GM12873 (cell line): ENCODE data around the gene LBX1.

ENCODE experiments used
- TF ChIP-seq, protein P1 (sequence below): IDR thresholded peaks from 2 replicates; pipeline ENCODE4 v1.5.1; 2012; ENCODE audit warnings: low read depth, mild to moderate bottlenecking, moderate library complexity, low read length, control low read depth; ENCODE audit not compliant: insufficient read depth; ENCODE audit errors: missing control alignments

Gene LBX1

GRCh38 chr10:101207026-101207425 lies 22.2 kb downstream of the LBX1 start:
- TF ChIP-seq, protein P1, sequence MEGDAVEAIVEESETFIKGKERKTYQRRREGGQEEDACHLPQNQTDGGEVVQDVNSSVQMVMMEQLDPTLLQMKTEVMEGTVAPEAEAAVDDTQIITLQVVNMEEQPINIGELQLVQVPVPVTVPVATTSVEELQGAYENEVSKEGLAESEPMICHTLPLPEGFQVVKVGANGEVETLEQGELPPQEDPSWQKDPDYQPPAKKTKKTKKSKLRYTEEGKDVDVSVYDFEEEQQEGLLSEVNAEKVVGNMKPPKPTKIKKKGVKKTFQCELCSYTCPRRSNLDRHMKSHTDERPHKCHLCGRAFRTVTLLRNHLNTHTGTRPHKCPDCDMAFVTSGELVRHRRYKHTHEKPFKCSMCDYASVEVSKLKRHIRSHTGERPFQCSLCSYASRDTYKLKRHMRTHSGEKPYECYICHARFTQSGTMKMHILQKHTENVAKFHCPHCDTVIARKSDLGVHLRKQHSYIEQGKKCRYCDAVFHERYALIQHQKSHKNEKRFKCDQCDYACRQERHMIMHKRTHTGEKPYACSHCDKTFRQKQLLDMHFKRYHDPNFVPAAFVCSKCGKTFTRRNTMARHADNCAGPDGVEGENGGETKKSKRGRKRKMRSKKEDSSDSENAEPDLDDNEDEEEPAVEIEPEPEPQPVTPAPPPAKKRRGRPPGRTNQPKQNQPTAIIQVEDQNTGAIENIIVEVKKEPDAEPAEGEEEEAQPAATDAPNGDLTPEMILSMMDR = no peak

DNA sequence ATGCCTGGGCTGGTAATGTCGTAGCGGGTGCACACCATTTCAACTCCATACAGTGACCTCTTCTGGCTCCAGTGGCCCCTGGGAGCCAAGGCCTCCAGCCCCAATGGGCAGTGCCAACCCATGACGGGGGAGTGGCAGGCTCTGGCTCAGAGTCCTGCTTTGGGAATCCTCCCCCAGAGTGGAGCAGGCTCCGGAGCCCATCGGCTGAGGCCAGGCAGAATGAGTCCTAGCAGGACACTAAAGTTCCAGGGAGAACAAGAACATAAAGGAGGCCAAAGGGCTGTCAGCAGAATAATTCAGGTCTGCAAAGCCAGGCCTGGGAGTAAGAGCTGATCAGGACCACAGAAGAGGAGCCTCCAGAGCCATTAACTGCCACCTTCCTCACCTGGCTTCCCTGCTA lies 33.3 kb downstream of the LBX1 start:
- TF ChIP-seq, protein P1 = no peak

DNA sequence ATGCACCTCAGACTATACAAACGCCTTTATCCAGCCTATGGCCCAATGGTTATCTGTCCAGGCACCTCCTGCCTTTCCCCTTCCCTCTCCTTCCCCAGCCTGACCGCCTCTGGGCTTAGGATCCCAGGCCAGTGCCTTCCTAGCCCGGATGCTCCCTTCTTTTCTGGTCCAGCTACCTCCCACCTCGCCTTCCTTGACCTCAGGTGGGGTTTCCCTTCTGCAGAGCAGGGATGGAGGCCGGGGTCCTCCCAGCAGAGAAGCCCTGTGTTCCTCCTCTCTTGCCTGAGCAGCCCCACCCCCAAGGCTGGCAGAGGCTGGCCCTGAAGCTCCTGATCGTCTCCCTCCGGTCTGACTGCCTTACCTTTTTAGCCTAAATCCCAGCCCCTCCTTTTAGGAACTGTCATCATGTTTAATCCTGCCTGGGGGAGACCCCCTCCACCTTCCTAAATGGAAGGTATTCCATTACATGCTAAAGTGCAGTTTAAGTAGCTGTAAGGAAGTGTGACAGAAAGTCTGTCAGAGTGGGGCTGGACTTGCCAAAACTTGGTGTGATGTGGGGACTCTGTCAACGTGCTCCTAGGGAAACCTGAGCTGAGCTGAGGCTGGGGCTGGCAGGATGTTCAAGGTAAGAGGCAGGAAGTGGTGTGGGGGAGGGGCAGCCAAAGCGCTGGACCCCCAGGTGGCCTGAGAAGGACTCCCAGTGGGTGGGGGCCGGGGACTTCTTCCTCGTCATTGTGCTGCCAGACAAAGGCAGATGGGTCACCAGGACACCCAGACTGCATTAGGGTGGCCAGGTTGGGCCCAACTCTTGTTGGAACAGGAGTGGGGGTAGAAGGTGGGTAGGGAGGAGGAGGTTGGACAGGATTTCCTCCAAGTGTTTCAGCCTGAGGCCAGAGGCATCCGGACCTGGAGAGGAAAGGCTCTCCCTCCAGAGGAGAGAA lies 39.5 kb downstream of the LBX1 start:
- TF ChIP-seq, protein P1 = no peak

DNA sequence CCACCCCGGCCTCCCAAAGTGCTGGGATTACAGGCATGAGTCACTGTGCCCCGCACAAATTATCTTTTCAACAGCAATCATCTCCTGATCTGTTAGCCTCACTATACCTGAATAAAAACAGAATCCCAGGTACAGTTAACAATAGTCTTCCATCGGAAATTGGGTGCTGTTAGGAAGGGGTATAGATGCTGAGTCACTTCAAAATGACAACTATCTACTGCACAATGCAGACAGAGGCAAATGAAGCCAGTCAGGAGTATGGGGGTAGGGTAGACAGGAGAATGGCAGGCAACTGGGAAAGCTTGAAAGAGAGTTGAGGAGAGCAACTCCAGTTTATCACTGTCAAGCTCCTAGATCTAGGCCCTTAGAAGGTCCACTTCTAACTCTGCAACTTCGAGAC lies 40.3 kb downstream of the LBX1 start:
- TF ChIP-seq, protein P1 = no peak

DNA sequence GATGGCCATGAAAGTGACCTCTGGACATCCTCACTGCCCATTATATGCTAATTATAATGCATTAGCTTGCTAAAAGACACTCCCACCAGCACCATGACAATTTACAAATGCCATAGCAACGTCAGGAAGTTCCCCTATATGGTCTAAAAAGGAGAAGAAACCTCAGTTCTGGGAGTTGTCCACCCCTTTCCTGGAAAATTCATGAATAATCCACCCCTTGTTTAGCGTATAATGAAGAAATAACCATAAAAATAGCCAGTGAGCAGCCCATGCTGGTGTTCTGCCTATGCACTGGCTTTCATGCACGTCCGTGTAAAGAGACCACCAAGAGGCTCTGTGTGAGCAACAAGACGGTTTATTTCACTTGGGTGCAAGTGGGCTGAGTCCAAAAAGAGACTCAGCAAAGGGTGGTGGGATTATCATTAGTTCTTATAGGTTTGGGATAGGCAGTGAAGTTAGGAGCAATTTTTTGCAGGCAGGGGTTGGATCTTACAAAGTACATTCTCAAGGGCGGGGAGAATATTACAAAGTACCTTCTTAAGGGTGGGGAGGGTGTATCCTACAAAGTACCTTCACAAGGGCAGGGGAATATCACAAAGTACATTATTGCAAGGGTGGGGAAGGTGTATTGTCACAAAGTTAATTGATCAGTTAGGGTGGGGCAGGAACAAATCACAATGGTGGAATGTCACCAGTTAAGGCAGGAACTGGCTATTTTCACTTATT lies 45.6 kb downstream of the LBX1 start:
- TF ChIP-seq, protein P1 = no peak

DNA sequence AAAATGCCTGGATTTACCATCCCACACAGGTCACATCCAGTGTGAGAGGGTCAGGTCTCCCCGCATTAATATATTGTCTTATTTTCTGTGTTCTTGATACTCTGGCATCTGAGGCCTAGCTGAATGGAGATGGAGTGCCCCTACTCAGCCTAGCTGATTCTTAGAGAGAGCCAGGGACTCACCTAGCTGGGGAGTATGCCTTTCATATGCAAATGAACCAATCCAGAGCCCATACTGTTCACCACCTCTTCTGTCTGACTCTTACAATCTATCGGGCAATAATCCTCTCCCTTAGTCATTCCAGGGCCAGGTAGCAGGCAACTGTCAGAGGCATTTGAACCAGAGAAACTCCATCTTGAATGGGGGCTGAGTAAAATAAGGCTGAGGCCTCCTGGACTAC lies 46.3 kb downstream of the LBX1 start:
- TF ChIP-seq, protein P1 = no peak
